Measurements from ENCODE around the gene ELL2. TPM values are rescaled to one million over a fixed set of nuclear protein-coding genes. Genes with fewer than 3 reads are reported as not detected.
A peak's percentile ranks its signal among the peaks of the same experiment; 100 is the strongest.

ELL2 gene
- total and polyA plus RNA-seq, 4 donors, result 12.3 to 79.6 (median 49.0) TPM

GRCh38 chr5:95841914-95842812 lies 119.5 kb downstream of the ELL2 start:
- H3K9me3 ChIP-seq (ENCODE audit: control insufficient read depth in 4 of 4, insufficient read depth in 3 of 4, low read length in 3 of 4), result no peaks in the 10 kb centered on the region
- no peak overlapping the region for H3K9ac ChIP-seq (ENCODE audit: insufficient read depth in 1 of 2, low read length in 2 of 2)
- H3K36me3 ChIP-seq (ENCODE audit: control insufficient read depth in 4 of 4, insufficient read depth in 4 of 4, low read length in 4 of 4), result no peaks in the 10 kb centered on the region
- no peaks in the 10 kb centered on the region for H3K27me3 ChIP-seq (ENCODE audit: control insufficient read depth in 3 of 3, insufficient read depth in 3 of 3, low read length in 2 of 3)
- H3K4me3 ChIP-seq, result no peak overlapping the region
- DNase-seq (no peak), ATAC-seq (ENCODE audit: insufficient read depth, low FRiP score) (peak; percentile 28)
- 67 to 76% methylated on average over 8 of the region's 8 CpGs for WGBS, 2 donors
- peaks cover 0 to 5% (median 0%) of the 10 kb centered on the region in 5 donors for H3K4me1 ChIP-seq (ENCODE audit: control insufficient read depth in 5 of 5, insufficient read depth in 5 of 5, low read length in 5 of 5)
- H3K27ac ChIP-seq (ENCODE audit: low read depth in 1 of 2, low read length in 1 of 2), result peak overlapping the region; percentile 51 to 54
- TF ChIP-seq CTCF (IDR thresholded peaks at IDR 0.05; ENCODE audit: control extremely low read depth, extremely low read depth), result no peak

- no peaks in the 10 kb centered on the region for H3K36me3 ChIP-seq (ENCODE audit: control insufficient read depth in 4 of 4, insufficient read depth in 4 of 4, low read length in 4 of 4)
- no peak overlapping the region for H3K9ac ChIP-seq (ENCODE audit: insufficient read depth in 1 of 2, low read length in 2 of 2)
- no peak for TF ChIP-seq CTCF (IDR thresholded peaks at IDR 0.05; ENCODE audit: control extremely low read depth, extremely low read depth)
- WGBS, 2 donors, result 28 to 69% methylated on average over 1 of the region's 1 CpG
- ATAC-seq (ENCODE audit: insufficient read depth, low FRiP score) (no peak), DNase-seq (no peak)
- H3K9me3 ChIP-seq (ENCODE audit: control insufficient read depth in 4 of 4, insufficient read depth in 3 of 4, low read length in 3 of 4), result no peaks in the 10 kb centered on the region
- H3K27ac ChIP-seq (ENCODE audit: low read depth in 1 of 2, low read length in 1 of 2), result no peak overlapping the region
- no peak overlapping the region for H3K4me3 ChIP-seq
- no peaks in the 10 kb centered on the region for H3K27me3 ChIP-seq (ENCODE audit: control insufficient read depth in 3 of 3, insufficient read depth in 3 of 3, low read length in 2 of 3)
- H3K4me1 ChIP-seq (ENCODE audit: control insufficient read depth in 5 of 5, insufficient read depth in 5 of 5, low read length in 5 of 5), result peaks cover 0 to 5% (median 0%) of the 10 kb centered on the region in 5 donors
These were observed 120.5 kb downstream of the ELL2 start for GRCh38 chr5:95840956-95841705.

GRCh38 chr5:95839658-95840057 lies 122.0 kb downstream of the ELL2 start:
- H3K4me1 ChIP-seq (ENCODE audit: control insufficient read depth in 5 of 5, insufficient read depth in 5 of 5, low read length in 5 of 5), result peaks cover 0 to 8% (median 0%) of the 10 kb centered on the region in 5 donors
- H3K4me3 ChIP-seq, result no peak overlapping the region
- DNase-seq (no peak), ATAC-seq (ENCODE audit: insufficient read depth, low FRiP score) (no peak)
- H3K9me3 ChIP-seq (ENCODE audit: control insufficient read depth in 4 of 4, insufficient read depth in 3 of 4, low read length in 3 of 4), result no peaks in the 10 kb centered on the region
- WGBS, 2 donors, result 74% methylated on average over 2 of the region's 2 CpGs
- no peaks in the 10 kb centered on the region for H3K27me3 ChIP-seq (ENCODE audit: control insufficient read depth in 3 of 3, insufficient read depth in 3 of 3, low read length in 2 of 3)
- no peak overlapping the region for H3K9ac ChIP-seq (ENCODE audit: insufficient read depth in 1 of 2, low read length in 2 of 2)
- H3K36me3 ChIP-seq (ENCODE audit: control insufficient read depth in 4 of 4, insufficient read depth in 4 of 4, low read length in 4 of 4), result no peaks in the 10 kb centered on the region
- H3K27ac ChIP-seq (ENCODE audit: low read depth in 1 of 2, low read length in 1 of 2), result no peak overlapping the region
- no peak for TF ChIP-seq CTCF (IDR thresholded peaks at IDR 0.05; ENCODE audit: control extremely low read depth, extremely low read depth)
